Measurements from ENCODE around the gene NIPAL1. TPM values are rescaled to one million over a fixed set of nuclear protein-coding genes. Genes with fewer than 3 reads are reported as not detected.

The NIPAL1 gene
- total RNA-seq, 1 donor from 2014 or later, result 6.6 TPM

DNA sequence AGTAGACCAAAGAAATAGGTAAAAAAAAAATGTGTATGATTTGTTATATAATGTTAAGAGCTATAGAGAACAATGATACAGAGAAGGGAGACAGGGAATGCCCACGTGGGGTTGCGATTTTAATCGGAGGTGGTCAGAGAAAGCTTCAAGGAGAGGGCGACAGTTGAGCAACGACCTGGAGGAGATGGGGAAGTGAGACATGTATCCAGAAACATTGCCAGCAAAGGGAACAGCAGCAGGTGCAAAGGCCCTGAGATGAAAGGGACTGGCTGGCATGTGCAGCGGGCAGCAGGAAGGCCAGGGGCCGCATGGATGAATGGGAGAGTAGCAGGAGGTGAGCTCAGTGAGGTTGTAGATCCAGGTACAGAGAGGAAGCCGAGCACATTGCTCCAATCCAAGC is 32.9 kb downstream of the NIPAL1 start:
- TF ChIP-seq, protein P1, sequence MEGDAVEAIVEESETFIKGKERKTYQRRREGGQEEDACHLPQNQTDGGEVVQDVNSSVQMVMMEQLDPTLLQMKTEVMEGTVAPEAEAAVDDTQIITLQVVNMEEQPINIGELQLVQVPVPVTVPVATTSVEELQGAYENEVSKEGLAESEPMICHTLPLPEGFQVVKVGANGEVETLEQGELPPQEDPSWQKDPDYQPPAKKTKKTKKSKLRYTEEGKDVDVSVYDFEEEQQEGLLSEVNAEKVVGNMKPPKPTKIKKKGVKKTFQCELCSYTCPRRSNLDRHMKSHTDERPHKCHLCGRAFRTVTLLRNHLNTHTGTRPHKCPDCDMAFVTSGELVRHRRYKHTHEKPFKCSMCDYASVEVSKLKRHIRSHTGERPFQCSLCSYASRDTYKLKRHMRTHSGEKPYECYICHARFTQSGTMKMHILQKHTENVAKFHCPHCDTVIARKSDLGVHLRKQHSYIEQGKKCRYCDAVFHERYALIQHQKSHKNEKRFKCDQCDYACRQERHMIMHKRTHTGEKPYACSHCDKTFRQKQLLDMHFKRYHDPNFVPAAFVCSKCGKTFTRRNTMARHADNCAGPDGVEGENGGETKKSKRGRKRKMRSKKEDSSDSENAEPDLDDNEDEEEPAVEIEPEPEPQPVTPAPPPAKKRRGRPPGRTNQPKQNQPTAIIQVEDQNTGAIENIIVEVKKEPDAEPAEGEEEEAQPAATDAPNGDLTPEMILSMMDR (IDR thresholded peaks at IDR 0.05; ENCODE audit: insufficient read depth, low read length, severe bottlenecking), result no peak
- no peak for DNase-seq (ENCODE audit: low read depth)
- no peak for FAIRE-seq
- Histone ChIP-seq H3K27me3 (ENCODE audit: control insufficient read depth, insufficient read depth, low read length) (no peaks in the 10 kb centered on the region), H3K4me3 (ENCODE audit: low read depth, low read length) (no peak overlapping the region), H3K36me3 (ENCODE audit: control insufficient read depth, insufficient read depth, low read length) (no peaks in the 10 kb centered on the region)

DNA sequence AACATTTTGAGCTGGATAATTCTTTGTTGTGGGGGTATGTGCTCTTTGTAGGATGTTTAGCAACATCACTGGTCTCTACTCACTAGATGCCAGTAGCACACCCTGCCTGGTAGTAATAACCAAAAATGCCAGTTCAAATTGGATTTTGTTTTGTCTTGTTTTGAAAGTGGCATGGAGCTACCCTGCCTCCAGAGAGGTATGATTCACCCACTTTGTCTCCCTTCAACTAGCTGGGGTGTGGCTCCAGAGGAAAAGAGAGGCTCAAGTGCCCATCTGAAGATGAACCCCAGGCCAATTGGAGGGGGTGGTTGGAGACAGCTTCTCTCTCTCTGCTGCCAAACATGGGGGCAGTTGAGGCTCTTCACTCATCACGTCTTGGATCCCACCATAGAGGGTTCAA is 34.5 kb downstream of the NIPAL1 start:
- Histone ChIP-seq H3K36me3 (ENCODE audit: control insufficient read depth, insufficient read depth, low read length) (no peaks in the 10 kb centered on the region), H3K27me3 (ENCODE audit: control insufficient read depth, insufficient read depth, low read length) (no peaks in the 10 kb centered on the region), H3K4me3 (ENCODE audit: low read depth, low read length) (no peak overlapping the region)
- FAIRE-seq, result no peak
- TF ChIP-seq, protein P1 (IDR thresholded peaks at IDR 0.05; ENCODE audit: insufficient read depth, low read length, severe bottlenecking), result no peak
- peak; percentile 29 for DNase-seq (ENCODE audit: low read depth)

DNA sequence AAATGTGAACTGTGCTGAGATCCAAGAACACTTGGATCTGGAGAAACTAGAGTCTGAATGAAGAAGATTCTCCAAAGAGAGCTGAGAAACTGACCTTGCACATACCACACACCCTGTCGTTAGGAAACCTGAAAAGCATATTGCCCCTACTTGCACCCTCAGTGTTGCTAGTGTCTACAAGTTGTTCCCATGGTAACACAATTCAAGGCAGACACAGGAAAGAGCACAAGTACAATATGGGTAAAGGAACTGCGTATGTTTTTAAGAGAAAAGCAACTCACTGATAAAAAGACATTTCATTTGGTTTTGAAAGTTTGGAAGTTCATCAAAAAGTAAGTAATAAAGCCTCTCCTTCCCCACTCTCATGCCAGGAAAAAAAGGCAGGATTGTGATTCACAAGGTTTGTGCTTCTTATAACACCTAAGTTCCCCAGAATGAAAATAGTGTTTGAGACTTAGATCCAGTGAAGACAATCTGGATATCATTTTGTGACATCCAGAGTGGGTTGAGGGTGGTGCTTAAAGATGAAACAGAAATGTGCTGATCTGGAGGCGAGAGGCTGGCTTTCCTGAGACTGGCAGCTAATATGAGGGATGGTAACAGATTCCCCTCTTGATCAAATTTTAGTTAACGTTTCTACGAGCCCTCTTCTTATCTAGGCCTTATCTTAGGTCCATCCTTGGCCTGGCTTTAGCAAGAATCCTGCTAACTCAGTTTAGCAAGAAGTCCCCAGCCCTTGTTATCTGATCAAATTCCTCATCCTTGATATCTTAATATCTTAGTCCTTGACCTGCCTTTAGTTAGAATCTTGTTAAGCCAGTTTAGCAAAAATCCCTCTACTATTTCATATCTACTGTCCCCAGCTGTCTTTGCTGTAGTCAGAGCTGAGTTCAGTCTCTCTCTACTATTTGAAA is 42.3 kb downstream of the NIPAL1 start:
- TF ChIP-seq, protein P1 (IDR thresholded peaks at IDR 0.05; ENCODE audit: insufficient read depth, low read length, severe bottlenecking), result no peak
- FAIRE-seq (no peak), DNase-seq (ENCODE audit: low read depth) (no peak)
- Histone ChIP-seq H3K4me3 (ENCODE audit: low read depth, low read length) (no peak overlapping the region), H3K27me3 (ENCODE audit: control insufficient read depth, insufficient read depth, low read length) (no peaks in the 10 kb centered on the region), H3K36me3 (ENCODE audit: control insufficient read depth, insufficient read depth, low read length) (no peaks in the 10 kb centered on the region)

DNA sequence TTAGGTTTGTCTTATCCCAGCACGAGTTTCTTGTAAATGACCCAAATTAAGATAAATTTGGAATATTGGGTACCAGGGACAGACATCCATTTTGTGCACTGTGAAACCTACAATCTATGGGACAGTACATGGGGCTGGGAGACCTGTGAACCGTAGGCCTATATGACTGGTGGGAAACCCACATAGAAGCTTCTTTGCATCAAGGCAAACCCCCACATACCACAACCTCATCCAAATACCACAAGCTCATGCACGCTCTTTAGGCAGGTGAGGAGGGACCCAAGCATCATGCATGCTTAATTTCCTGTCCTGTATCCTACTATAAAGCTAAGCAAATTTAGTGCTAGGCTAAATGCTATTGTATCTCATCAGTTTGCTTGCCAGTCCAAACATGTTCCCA is 47.8 kb downstream of the NIPAL1 start:
- Histone ChIP-seq H3K4me3 (ENCODE audit: low read depth, low read length) (no peak overlapping the region), H3K27me3 (ENCODE audit: control insufficient read depth, insufficient read depth, low read length) (no peaks in the 10 kb centered on the region), H3K36me3 (ENCODE audit: control insufficient read depth, insufficient read depth, low read length) (no peaks in the 10 kb centered on the region)
- TF ChIP-seq, protein P1 (IDR thresholded peaks at IDR 0.05; ENCODE audit: insufficient read depth, low read length, severe bottlenecking), result no peak
- FAIRE-seq (no peak), DNase-seq (ENCODE audit: low read depth) (no peak)

DNA sequence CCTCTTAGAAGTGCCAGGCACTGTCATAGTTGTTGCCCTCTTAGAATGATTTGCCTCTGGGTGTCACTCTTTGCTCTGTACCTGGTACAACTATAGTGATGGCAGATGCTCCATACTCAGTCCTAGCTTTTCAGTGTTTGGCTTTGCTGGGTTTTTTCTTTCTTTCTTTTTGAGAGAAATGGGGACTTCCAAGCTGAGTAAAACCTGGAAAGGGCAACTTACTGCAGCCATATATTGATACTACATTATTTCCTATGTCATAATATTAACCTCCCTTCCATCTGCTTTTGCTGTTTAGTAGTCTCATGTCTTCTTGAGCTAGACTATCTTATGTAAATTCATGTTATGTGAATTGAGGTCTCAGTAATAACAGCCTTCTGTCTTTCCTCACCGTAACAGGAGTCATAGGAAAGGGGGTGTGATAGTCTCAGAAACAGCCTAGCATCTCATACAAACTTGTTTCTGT is 49.0 kb downstream of the NIPAL1 start:
- no peak for FAIRE-seq

More for the DNA sequence above, 49.0 kb downstream of the NIPAL1 start:
- Histone ChIP-seq H3K36me3 (ENCODE audit: control insufficient read depth, insufficient read depth, low read length) (no peaks in the 10 kb centered on the region), H3K4me3 (ENCODE audit: low read depth, low read length) (no peak overlapping the region), H3K27me3 (ENCODE audit: control insufficient read depth, insufficient read depth, low read length) (no peaks in the 10 kb centered on the region)
- DNase-seq (ENCODE audit: low read depth), result no peak
- TF ChIP-seq, protein P1 (IDR thresholded peaks at IDR 0.05; ENCODE audit: insufficient read depth, low read length, severe bottlenecking), result no peak
